HepG2 (cell line): ENCODE measurements around the gene MCM3AP. TPM values are rescaled to one million over a fixed set of nuclear protein-coding genes. Genes with fewer than 3 reads are reported as not detected.

Experiments
- ATAC-seq: fragments of 200-7000 bp; cut with Tn5 transposase; 3 replicates; pipeline ENCODE4 v1.9.1; 2020; ENCODE audit warnings: mild to moderate bottlenecking, moderate library complexity
- BruUV-seq: library from RNA; stranded (reverse); fragments of 400-500 nt; replicated peaks from 2 replicates; lab custom pipeline; 2021; lab: Mats Ljungman, UMichigan
- CTCF ChIA-PET: fragments of 300-600 bp; formaldehyde crosslinking; extraction: SDS; loops from one replicate; lab custom pipeline; 2021; ENCODE audit warnings: low total read pairs, inconsistent platforms, low intra/inter-chr PET ratio; lab: Yijun Ruan, JAX
- POLR2A ChIA-PET: fragments of 350-600 bp; sonication (Branson Sonifier 250); formaldehyde crosslinking; loops from one replicate; lab custom pipeline; 2020; ENCODE audit warnings: antibody characterized with exemption, inconsistent platforms; lab: Yijun Ruan, JAX
- DNase-seq: peaks from one replicate; pipeline ENCODE4 v3.0.0-alpha.2; 2015; ENCODE audit warnings: low spot score
- FAIRE-seq: peaks from 3 replicates; lab custom pipeline; 2011; peaks lifted over from hg19 to GRCh38; lab: Jason Lieb, UNC
- H2AFZ ChIP-seq: one replicate; pipeline ENCODE4 v1.6.1; 2011; ENCODE audit warnings: low read length, inconsistent platforms
- H3K27ac ChIP-seq: fragments of 300-600 bp; 3 replicates; pipeline ENCODE4 v1.8.0; 2011; ENCODE audit warnings: mixed run types, mild to moderate bottlenecking, mixed read lengths, low read length, inconsistent platforms; ENCODE audit not compliant: insufficient read depth; ENCODE audit errors: extremely low read length
- H3K27me3 ChIP-seq, 2 experiments: fragments of 200-600 bp in 1 of 2; 2 replicates in 1 of 2; 3 replicates in 1 of 2; pipeline versions ENCODE4 v1.6.0 to v1.8.0; 2011; ENCODE audit warnings: low read length in 2 of 2, mild to moderate bottlenecking in 2 of 2, moderate library complexity in 2 of 2, inconsistent platforms in 1 of 2; ENCODE audit not compliant: insufficient read depth in 2 of 2, control insufficient read depth in 1 of 2
- H3K36me3 ChIP-seq, 2 experiments: fragments of 200-600 bp in 1 of 2; replicated peaks in 1 of 2; 2 replicates in 1 of 2; 3 replicates in 1 of 2; pipeline versions ENCODE4 v1.5.1 to v1.8.0; 2011; ENCODE audit warnings: low read length in 2 of 2, inconsistent platforms in 1 of 2; ENCODE audit not compliant: insufficient read depth in 2 of 2, control insufficient read depth in 1 of 2
- H3K4me1 ChIP-seq: 2 replicates; pipeline ENCODE4 v1.5.1; 2012; ENCODE audit warnings: low read length, inconsistent platforms; ENCODE audit not compliant: insufficient read depth
- H3K4me2 ChIP-seq: 2 replicates; pipeline ENCODE4 v1.6.0; 2011; ENCODE audit warnings: low read depth, low read length, inconsistent platforms
- H3K4me3 ChIP-seq, 3 experiments: fragments of 200-600 bp in 1 of 3; sonication (generic), shearing (Covaris generic) in 1 of 3; replicated peaks in 1 of 3; 2 replicates each; pipeline ENCODE4 v1.5.1; 2011 to 2016; ENCODE audit warnings: low read length in 3 of 3, inconsistent platforms in 2 of 3, low read depth in 2 of 3, mild to moderate bottlenecking in 2 of 3, control low read depth in 1 of 3, mixed read lengths in 1 of 3; ENCODE audit not compliant: insufficient read depth in 1 of 3
- H3K79me2 ChIP-seq: one replicate; pipeline ENCODE4 v1.6.1; 2011; ENCODE audit warnings: low read length, inconsistent platforms; ENCODE audit not compliant: insufficient read depth
- H3K9ac ChIP-seq: 2 replicates; pipeline ENCODE4 v1.6.0; 2011; ENCODE audit warnings: mild to moderate bottlenecking, low read depth, low read length, inconsistent platforms; ENCODE audit not compliant: insufficient read depth
- H3K9me3 ChIP-seq: 2 replicates; pipeline ENCODE4 v1.5.1; 2012; ENCODE audit warnings: mild to moderate bottlenecking, low read length
- H4K20me1 ChIP-seq: 2 replicates; pipeline ENCODE4 v1.6.0; 2011; ENCODE audit warnings: inconsistent platforms, mild to moderate bottlenecking, low read length, moderate library complexity; ENCODE audit not compliant: insufficient read depth
- ATF7 ChIP-seq, 2 experiments: fragments of 450-650 bp in 1 of 2; sonication (generic) in 1 of 2; formaldehyde crosslinking in 1 of 2; IDR thresholded peaks; 2 replicates each; pipeline versions ENCODE4 v1.4.0 to v1.6.1; 2016 to 2020; ENCODE audit warnings: antibody characterized with exemption in 1 of 2, mild to moderate bottlenecking in 1 of 2, missing genetic modification reagents in 1 of 2
- PAWR ChIP-seq: sonication (generic); formaldehyde crosslinking; IDR thresholded peaks from 2 replicates; pipeline ENCODE4 v1.4.0; 2020; ENCODE audit warnings: missing genetic modification reagents, mild to moderate bottlenecking, borderline replicate concordance
- PREB ChIP-seq: sonication (generic); formaldehyde crosslinking; IDR thresholded peaks from 2 replicates; pipeline ENCODE4 v1.4.0; 2020; ENCODE audit warnings: missing genetic modification reagents
- ZBTB49 ChIP-seq: sonication (generic); formaldehyde crosslinking; IDR thresholded peaks from 2 replicates; pipeline ENCODE4 v1.4.0; 2020; ENCODE audit warnings: missing genetic modification reagents, borderline replicate concordance
- ZSCAN20 ChIP-seq: sonication (generic); formaldehyde crosslinking; IDR thresholded peaks from 2 replicates; pipeline ENCODE4 v1.4.0; 2020; ENCODE audit warnings: missing genetic modification reagents, mild to moderate bottlenecking, borderline replicate concordance
- WGBS: methylation state at CpG from one replicate; pipeline ENCODE4 v1.1.6; 2017; ENCODE audit warnings: low lambda C conversion rate; 5-methylcytosine and 5-hydroxymethylcytosine counted together
- in situ Hi-C: cut with HindIII; loops from 2 replicates; pipeline ENCODE4 v1.10.0; 2017; ENCODE audit warnings: low pct_unique_long_range_greater_than_20kb; ENCODE audit not compliant: extremely low pct_ligation_motif_present
- intact Hi-C: fragments of 100-400 bp; cut with micrococcal nuclease; formaldehyde crosslinking; loops from one replicate; pipeline ENCODE4 v1.10.0; 2022; ENCODE audit not compliant: unreplicated experiment
- polyA plus RNA-seq, 8 experiments: library from polyadenylated mRNA; depleted of rRNA in 3 of 8; stranded (reverse) in 7 of 8; unstranded in 1 of 8; fragments of >200 nt; fragmentation: Illumina TruSeq in 4 of 8; extraction: Trizol in 4 of 8; gene quantifications; 2 replicates each; pipeline versions ENCODE4 v1.2.1 to v1.2.3, GENCODE V29; 2011 to 2016; ENCODE audit warnings: low read depth in 4 of 8, missing spikeins in 1 of 8, mixed read lengths in 1 of 8; ENCODE audit not compliant: insufficient read depth in 1 of 8
- total RNA-seq, 5 experiments: library from RNA; depleted of rRNA; stranded (reverse); fragments of >200 nt; fragmentation: Illumina TruSeq; extraction: Trizol; gene quantifications; 2 replicates each; pipeline ENCODE4 v1.2.3, GENCODE V29; 2016; ENCODE audit warnings: low read depth in 1 of 5

The MCM3AP gene
- total and polyA plus RNA-seq, 2 of the 13 experiments (the other 11 are each of a cell fraction or from before 2014, with no cell fraction given), result 27.0 to 54.7 TPM

- H3K27ac ChIP-seq, result no peak overlapping the region
Measured at GRCh38 chr21:46268371-46268770, 17.0 kb downstream of the MCM3AP start.

More at GRCh38 chr21:46268371-46268770, 17.0 kb downstream of the MCM3AP start:
- ATAC-seq, result no peak
- no peak overlapping the region for H3K4me2 ChIP-seq
- H3K9ac ChIP-seq, result no peak overlapping the region
- no peak for DNase-seq
- H3K4me3 ChIP-seq, result no peak overlapping the region
- no peaks in the 10 kb centered on the region for H3K9me3 ChIP-seq
- H3K79me2 ChIP-seq, result no peaks in the 10 kb centered on the region
- FAIRE-seq, result no peak
- no peak overlapping the region for H2AFZ ChIP-seq
- 93% methylated on average over 13 of the region's 13 CpGs for WGBS
- H3K4me1 ChIP-seq, result no peaks in the 10 kb centered on the region
- ChIA-PET CTCF (no interaction called here), POLR2A (no interaction called here)
- H3K36me3 ChIP-seq, result peaks cover 42 to 85% of the 10 kb centered on the region in 2 experiments
- no peaks in the 10 kb centered on the region for H3K27me3 ChIP-seq
- BruUV-seq, result no TSS peak
- TF ChIP-seq ZBTB49 (CRISPR knock-in tag), result no peak
- TF ChIP-seq PREB (CRISPR knock-in tag), result no peak
- TF ChIP-seq ATF7 (IDR thresholded peaks at IDR 0.05), result no peak
- TF ChIP-seq ATF7 (CRISPR knock-in tag; IDR thresholded peaks at IDR 0.05), result no peak
- TF ChIP-seq ZSCAN20 (CRISPR knock-in tag), result no peak
- no peak for TF ChIP-seq PAWR
- H4K20me1 ChIP-seq, result no peaks in the 10 kb centered on the region
- in situ Hi-C loops, result no loop called here
- intact Hi-C loops, result no loop called here
